GM19452 (cell line): ENCODE measurements around the gene SECISBP2L.
"Not testable (repeated sequence)": the region's sequence is repeated elsewhere in the genome, so short reads cannot be mapped to it uniquely, and the experiment has no call there.

Experiments used
- ATAC-seq: cut with Tn5 transposase; IDR thresholded peaks from one replicate; pipeline ENCODE4 v1.9.1; 2021; ENCODE audit not compliant: unreplicated experiment

Gene SECISBP2L

DNA sequence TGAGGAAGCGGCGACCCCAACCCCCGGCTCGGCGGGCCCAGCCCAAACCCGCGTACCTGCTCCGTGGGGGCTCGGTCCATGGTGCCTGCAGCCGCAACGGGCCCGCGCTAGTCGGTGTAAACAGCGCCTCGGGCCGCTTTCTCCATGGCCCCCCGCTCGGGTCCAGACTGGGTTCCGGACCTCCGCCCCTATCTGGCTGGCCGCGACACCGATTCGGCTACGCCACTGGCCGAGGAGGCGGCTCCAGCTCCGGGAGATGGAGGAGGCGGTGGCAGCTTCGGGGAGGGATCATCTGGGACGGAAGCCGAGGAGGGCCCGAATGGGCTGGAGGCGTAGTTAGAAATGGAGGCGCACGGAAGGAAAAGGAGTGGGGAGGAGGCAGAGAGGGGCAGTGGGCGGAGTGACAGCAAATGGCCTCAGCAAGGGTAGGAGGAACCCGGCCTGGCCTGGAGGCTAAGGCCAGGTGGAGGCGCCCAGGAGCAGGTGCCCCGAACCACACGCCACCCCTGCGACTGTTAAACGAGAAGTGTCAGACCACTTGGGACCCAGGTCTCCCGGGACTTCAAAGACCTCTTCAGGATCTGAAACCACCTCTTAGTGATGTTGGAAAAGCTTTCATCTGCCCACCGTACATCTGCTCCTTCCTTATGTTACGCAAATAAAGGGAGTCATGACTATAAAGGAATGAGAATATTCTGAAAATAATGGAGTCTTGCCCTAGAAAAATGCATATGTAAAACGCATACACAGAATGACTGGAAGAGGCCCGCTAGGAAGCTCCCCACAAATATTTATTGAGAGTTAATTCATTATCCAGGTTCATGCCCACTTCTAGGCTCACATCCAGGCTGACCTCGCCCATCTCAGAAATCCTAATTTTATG is at the start of gene SECISBP2L:
Gene SECISBP2L (minus strand): TSS at position 227 of the 883 bp plus-strand sequence. CDS start 147 bp downstream, at position 80.
- ATAC-seq: peak; percentile 95

DNA sequence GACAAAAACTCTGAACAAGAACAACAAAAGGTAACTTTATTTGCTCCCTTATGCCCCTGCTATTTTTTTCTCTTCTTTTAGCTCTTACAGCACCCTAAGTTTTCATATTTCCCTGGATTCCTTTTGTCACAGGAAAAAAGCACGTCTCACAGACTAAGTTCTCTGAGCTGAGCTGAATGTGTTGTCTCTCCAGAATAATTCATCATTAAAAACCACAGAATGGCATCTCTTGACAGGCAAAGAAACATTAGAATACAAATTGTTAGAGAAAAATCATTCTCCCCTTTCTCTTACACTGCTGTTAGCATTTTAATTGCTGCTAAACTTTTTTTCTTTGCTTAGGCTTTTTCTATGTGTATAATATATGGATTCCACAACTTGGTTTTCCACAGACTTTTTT is 48.7 kb upstream of the SECISBP2L start:
- no peak for ATAC-seq

- ATAC-seq: no peak
Observed at GRCh38 chr15:49093252-49094105, 47.2 kb upstream of the SECISBP2L start.

- no peak for ATAC-seq
Observed at GRCh38 chr15:49088996-49089395, 42.8 kb upstream of the SECISBP2L start.

GRCh38 chr15:49085696-49086459 is 39.6 kb upstream of the SECISBP2L start:
- ATAC-seq: no peak

- ATAC-seq: no peak
Observed at GRCh38 chr15:49084285-49084570, 38.0 kb upstream of the SECISBP2L start.

DNA sequence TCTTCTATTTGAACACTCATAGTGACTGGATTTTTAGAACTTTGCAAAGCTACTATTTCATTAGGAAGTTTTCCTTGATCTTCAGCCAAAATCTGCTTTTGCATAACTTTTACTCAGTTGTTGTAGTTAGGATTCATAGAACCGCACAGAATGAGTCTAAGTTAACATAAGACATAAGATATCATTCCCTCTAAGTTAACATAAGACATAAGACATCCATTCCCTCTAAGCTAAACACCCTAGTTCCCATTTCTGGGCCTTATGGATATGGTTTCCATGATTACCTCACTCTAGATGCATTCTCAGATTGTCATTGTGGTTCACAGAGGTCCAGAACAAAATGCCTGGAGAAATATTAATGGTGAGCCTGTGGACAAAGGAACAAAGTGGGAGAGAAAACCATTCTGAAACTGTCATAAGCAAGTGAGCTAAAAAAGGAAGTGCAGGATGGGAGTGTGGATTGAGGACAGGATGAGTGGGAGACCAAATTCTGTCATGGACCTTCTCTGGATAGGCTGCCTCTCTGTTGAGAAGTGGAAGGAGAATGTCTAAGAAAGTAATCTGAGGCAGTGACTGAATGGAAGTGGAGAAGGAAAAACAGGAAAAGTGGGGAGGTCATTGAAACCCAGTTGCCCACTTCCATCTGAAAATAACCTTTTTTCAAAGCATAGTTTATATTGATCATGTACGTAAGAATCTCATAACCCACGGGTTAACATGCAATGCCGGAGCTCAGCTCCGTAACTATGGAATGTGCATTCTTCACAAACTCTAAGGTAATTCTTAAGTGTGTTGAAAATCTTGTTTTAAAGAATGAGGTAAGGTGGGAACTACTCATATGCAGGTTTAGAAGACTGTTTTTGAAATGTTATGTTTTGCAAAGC is 37.4 kb upstream of the SECISBP2L start:
- no peak for ATAC-seq

DNA sequence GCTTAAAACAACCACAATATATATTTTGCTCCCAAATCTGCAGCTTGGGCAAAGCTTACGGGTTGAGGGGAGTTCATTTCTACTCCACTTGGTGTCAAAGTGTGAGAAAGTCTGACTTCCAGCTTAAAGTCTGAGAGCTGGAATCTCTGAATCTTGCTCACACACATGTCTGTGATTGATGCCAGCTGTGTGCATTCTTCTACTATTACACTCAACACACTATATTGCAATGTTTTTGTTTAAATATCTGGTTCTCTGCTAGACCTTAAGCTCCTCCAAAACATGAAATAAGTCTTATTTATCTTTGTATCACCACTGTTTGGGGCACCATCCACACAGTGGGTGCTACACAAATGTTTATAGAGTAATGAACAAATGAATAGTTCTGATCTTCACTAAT is 36.7 kb upstream of the SECISBP2L start:
- ATAC-seq: no peak

DNA sequence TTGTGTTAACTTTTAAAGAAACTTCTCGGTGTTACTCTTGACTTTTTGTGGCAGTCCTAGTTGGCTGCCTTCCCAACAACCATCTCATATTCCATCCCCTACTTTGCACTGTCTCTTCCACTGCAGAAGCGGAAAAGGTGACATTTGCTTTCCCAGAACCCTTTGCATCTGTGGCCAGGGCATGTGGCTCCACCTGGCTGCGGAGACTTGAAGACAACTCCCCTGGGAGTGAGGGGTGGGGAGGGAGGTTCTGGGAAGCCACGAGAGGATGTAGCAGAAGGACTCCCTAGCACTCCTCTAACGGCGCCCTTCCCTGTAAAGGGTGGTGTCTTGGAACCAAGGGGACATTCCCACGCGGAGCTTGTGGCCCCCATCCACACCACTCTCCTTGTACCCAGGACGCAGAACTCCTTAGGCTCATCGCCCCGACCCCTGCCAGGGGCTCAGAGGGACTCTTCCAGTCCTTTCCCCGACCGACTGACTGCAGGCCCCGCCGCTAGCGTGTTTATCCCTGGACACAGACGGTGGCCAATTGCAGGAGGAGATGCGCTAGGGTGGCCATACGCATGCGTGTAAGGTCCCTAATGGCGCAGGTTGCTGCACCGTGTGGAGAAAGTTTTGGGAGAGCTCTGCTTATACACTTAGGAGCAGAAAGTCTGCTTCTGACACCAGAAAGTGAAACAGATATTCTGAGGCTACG is 33.2 kb upstream of the SECISBP2L start:
- ATAC-seq: no peak

GRCh38 chr15:49075881-49076280 is 29.6 kb upstream of the SECISBP2L start:
- ATAC-seq: no peak

DNA sequence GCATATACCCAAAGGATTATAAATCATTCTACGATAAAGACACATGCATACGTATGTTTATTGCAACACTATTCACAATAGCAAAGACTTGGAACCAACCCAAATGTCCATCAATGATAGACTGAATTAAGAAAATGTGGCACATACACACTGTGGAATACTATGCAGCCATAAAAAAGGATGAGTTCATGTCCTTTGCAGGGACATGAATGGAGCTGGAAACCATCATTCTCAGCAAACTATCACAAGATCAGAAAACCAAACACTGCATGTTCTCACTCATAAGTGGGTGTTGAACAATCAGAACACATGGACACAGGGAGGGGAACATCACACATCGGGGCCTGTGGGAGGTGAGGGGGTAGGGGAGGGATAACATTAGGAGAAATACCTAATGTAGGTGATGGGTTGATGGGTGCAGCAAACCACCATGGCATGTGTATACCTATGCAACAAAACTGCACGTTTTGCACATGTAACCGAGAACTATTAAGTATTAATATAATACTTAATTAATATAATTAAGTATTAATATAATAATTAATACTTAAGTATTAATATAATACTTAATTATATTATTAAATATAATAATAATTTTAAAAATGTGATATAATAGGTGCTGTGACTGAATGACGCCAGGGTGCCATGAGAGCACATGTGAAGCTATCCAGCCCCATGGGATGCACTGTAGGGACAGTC is 28.5 kb upstream of the SECISBP2L start:
- not testable (repeated sequence) for ATAC-seq

DNA sequence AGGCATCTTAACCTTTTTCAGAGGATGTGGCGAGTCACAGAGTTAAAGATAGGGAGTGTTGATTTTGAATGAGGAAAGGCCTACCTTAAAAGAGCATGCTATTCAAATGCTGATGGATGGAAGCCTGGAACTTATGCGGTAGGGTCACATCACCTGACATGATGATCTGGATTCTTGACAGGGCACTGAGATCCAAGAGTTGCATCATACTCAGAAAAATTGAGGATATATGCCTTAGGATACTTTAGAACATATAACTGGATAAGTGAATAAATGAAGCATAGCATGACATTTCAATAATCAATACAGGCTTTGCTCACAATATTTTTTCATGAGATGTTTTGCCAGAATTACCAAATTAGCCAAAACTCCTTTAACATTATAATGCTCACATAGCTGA is 20.1 kb upstream of the SECISBP2L start:
- no peak for ATAC-seq

DNA sequence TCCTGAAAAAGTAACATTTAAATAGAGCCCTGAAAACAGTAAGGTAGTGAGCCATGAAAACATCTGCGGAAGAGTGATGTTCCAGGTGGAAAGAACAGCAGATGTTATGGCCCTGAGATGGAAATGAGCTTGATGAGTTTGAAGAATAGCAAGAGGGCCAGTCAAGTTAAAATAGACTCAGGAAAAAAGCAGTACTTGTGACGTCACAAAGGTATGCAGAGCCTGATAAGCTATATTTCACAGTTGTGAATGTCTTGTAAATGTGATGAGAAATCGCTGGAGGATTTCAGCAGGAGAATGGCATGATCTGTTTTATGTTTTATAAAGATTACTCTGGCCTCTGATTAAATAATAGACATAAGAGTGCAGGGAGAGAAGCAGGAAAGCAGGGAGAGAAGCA is 18.6 kb upstream of the SECISBP2L start:
- ATAC-seq: no peak

DNA sequence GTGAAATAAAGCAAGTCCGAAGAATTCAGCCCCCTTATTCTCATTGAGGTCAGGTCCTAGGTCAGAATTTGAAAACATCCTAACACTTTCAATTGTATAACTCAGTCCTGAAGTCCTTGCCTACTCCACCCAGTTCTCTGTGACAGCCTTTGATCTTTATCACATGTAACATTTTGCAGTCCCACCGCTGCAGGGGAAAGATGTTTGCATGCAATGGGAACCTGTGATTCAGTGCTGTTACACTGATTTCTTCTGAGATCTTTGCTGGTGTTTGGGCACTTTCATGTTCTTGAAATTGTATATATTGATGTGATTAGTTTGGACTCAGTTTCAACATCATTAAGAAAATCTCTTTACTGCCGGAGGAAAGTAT is 18.0 kb upstream of the SECISBP2L start:
- ATAC-seq: no peak

GRCh38 chr15:49063402-49064280 is 17.4 kb upstream of the SECISBP2L start:
- ATAC-seq: no peak

DNA sequence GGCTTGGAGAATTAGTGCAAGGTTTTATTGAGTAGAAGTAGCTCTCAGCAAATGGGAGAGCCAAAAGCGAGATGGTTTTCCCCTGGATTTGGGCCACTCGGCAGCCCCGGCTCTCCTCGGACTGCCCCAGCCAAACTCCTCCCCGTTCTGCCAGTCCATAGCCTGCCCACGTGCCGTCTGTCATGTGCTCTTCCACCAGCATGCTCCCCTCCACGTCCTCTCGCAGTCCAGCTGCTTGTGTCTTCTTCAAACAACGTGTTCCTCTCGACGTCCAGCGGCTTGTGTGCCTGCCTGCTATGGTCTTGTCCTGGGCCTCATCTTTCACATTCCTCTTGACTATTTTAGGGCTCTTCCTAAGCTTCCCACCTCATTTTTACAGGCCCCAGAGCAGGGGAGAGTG is 16.7 kb upstream of the SECISBP2L start:
- no peak for ATAC-seq

- no peak for ATAC-seq
Observed at GRCh38 chr15:49060710-49061495, 14.7 kb upstream of the SECISBP2L start.

GRCh38 chr15:49059491-49059890 is 13.2 kb upstream of the SECISBP2L start:
- no peak for ATAC-seq
